HepG2 (cell line): Measurements from ENCODE around the gene FILIP1. TPM values are rescaled to one million over a fixed set of nuclear protein-coding genes. Genes with fewer than 3 reads are reported as not detected.

Source experiments
- ATAC-seq: fragments of 200-7000 bp; cut with Tn5 transposase; 3 replicates; pipeline ENCODE4 v1.9.1; 2020; ENCODE audit warnings: mild to moderate bottlenecking, moderate library complexity
- BruUV-seq: library from RNA; stranded (reverse); fragments of 400-500 nt; replicated peaks from 2 replicates; lab custom pipeline; 2021; lab: Mats Ljungman, UMichigan
- CTCF ChIA-PET: fragments of 300-600 bp; formaldehyde crosslinking; extraction: SDS; loops from one replicate; lab custom pipeline; 2021; ENCODE audit warnings: low total read pairs, inconsistent platforms, low intra/inter-chr PET ratio; lab: Yijun Ruan, JAX
- POLR2A ChIA-PET: fragments of 350-600 bp; sonication (Branson Sonifier 250); formaldehyde crosslinking; loops from one replicate; lab custom pipeline; 2020; ENCODE audit warnings: antibody characterized with exemption, inconsistent platforms; lab: Yijun Ruan, JAX
- DNase-seq: peaks from one replicate; pipeline ENCODE4 v3.0.0-alpha.2; 2015; ENCODE audit warnings: low spot score
- FAIRE-seq: peaks from 3 replicates; lab custom pipeline; 2011; peaks lifted over from hg19 to GRCh38; lab: Jason Lieb, UNC
- H2AFZ ChIP-seq: one replicate; pipeline ENCODE4 v1.6.1; 2011; ENCODE audit warnings: low read length, inconsistent platforms
- H3K27ac ChIP-seq: fragments of 300-600 bp; 3 replicates; pipeline ENCODE4 v1.8.0; 2011; ENCODE audit warnings: mixed run types, mild to moderate bottlenecking, mixed read lengths, low read length, inconsistent platforms; ENCODE audit not compliant: insufficient read depth; ENCODE audit errors: extremely low read length
- H3K27me3 ChIP-seq, 2 experiments: fragments of 200-600 bp in 1 of 2; 2 replicates in 1 of 2; 3 replicates in 1 of 2; pipeline versions ENCODE4 v1.6.0 to v1.8.0; 2011; ENCODE audit warnings: low read length in 2 of 2, mild to moderate bottlenecking in 2 of 2, moderate library complexity in 2 of 2, inconsistent platforms in 1 of 2; ENCODE audit not compliant: insufficient read depth in 2 of 2, control insufficient read depth in 1 of 2
- H3K36me3 ChIP-seq, 2 experiments: fragments of 200-600 bp in 1 of 2; replicated peaks in 1 of 2; 2 replicates in 1 of 2; 3 replicates in 1 of 2; pipeline versions ENCODE4 v1.5.1 to v1.8.0; 2011; ENCODE audit warnings: low read length in 2 of 2, inconsistent platforms in 1 of 2; ENCODE audit not compliant: insufficient read depth in 2 of 2, control insufficient read depth in 1 of 2
- H3K4me1 ChIP-seq: 2 replicates; pipeline ENCODE4 v1.5.1; 2012; ENCODE audit warnings: low read length, inconsistent platforms; ENCODE audit not compliant: insufficient read depth
- H3K4me2 ChIP-seq: 2 replicates; pipeline ENCODE4 v1.6.0; 2011; ENCODE audit warnings: low read depth, low read length, inconsistent platforms
- H3K4me3 ChIP-seq, 3 experiments: fragments of 200-600 bp in 1 of 3; sonication (generic), shearing (Covaris generic) in 1 of 3; replicated peaks in 1 of 3; 2 replicates each; pipeline ENCODE4 v1.5.1; 2011 to 2016; ENCODE audit warnings: low read length in 3 of 3, inconsistent platforms in 2 of 3, low read depth in 2 of 3, mild to moderate bottlenecking in 2 of 3, control low read depth in 1 of 3, mixed read lengths in 1 of 3; ENCODE audit not compliant: insufficient read depth in 1 of 3
- H3K79me2 ChIP-seq: one replicate; pipeline ENCODE4 v1.6.1; 2011; ENCODE audit warnings: low read length, inconsistent platforms; ENCODE audit not compliant: insufficient read depth
- H3K9ac ChIP-seq: 2 replicates; pipeline ENCODE4 v1.6.0; 2011; ENCODE audit warnings: mild to moderate bottlenecking, low read depth, low read length, inconsistent platforms; ENCODE audit not compliant: insufficient read depth
- H3K9me3 ChIP-seq: 2 replicates; pipeline ENCODE4 v1.5.1; 2012; ENCODE audit warnings: mild to moderate bottlenecking, low read length
- H4K20me1 ChIP-seq: 2 replicates; pipeline ENCODE4 v1.6.0; 2011; ENCODE audit warnings: inconsistent platforms, mild to moderate bottlenecking, low read length, moderate library complexity; ENCODE audit not compliant: insufficient read depth
- BORCS8-MEF2B ChIP-seq: sonication (generic); formaldehyde crosslinking; IDR thresholded peaks from 2 replicates; pipeline ENCODE4 v1.8.0; 2022; ENCODE audit warnings: mild to moderate bottlenecking, missing genetic modification reagents
- E2F5 ChIP-seq: sonication (generic); formaldehyde crosslinking; conservative IDR thresholded peaks from 2 replicates; pipeline ENCODE4 v1.4.0; 2020; ENCODE audit warnings: missing genetic modification reagents
- FOXC1 ChIP-seq: sonication (generic); formaldehyde crosslinking; IDR thresholded peaks from 2 replicates; pipeline ENCODE4 v1.8.0; 2022; ENCODE audit warnings: mild to moderate bottlenecking, missing genetic modification reagents, borderline replicate concordance
- GRHL1 ChIP-seq: sonication (generic); formaldehyde crosslinking; conservative IDR thresholded peaks from 2 replicates; pipeline ENCODE4 v1.8.0; 2022; ENCODE audit warnings: missing genetic modification reagents
- HMG20B ChIP-seq: conservative IDR thresholded peaks from 2 replicates; pipeline ENCODE4 v1.6.1; 2016; ENCODE audit warnings: missing genetic modification reagents, missing compliant biosample characterization
- KDM1A ChIP-seq: IDR thresholded peaks from 2 replicates; pipeline ENCODE4 v1.6.1; 2016; ENCODE audit warnings: missing compliant biosample characterization
- POLR2AphosphoS2 ChIP-seq: IDR thresholded peaks from 2 replicates; pipeline ENCODE4 v1.6.1; 2011; ENCODE audit warnings: low read depth, low read length, improper control_type of control experiment
- RFX3 ChIP-seq: IDR thresholded peaks from 2 replicates; pipeline ENCODE4 v1.6.1; 2016; ENCODE audit warnings: missing biosample characterization, missing genetic modification reagents
- RFXAP ChIP-seq: sonication (generic); formaldehyde crosslinking; IDR thresholded peaks from 2 replicates; pipeline ENCODE4 v1.4.0; 2020; ENCODE audit warnings: missing genetic modification reagents, borderline replicate concordance
- SYNCRIP ChIP-seq: fragments of 200-400 bp; formaldehyde crosslinking; IDR thresholded peaks from 2 replicates; pipeline ENCODE4 v1.6.1; 2018; ENCODE audit warnings: mild to moderate bottlenecking, low read depth, low read length; ENCODE audit not compliant: insufficient read depth
- ZNF260 ChIP-seq: sonication (generic); formaldehyde crosslinking; IDR thresholded peaks from 2 replicates; pipeline ENCODE4 v1.4.0; 2020; ENCODE audit warnings: missing genetic modification reagents, low read depth, mild to moderate bottlenecking, borderline replicate concordance
- ZNF275 ChIP-seq: sonication (generic); formaldehyde crosslinking; IDR thresholded peaks from 2 replicates; pipeline ENCODE4 v1.8.0; 2022; ENCODE audit warnings: missing genetic modification reagents, mild to moderate bottlenecking, inconsistent platforms, borderline replicate concordance
- ZNF430 ChIP-seq: sonication (generic); formaldehyde crosslinking; IDR thresholded peaks from 2 replicates; pipeline ENCODE4 v1.9.0; 2021; ENCODE audit warnings: mild to moderate bottlenecking, missing genetic modification reagents
- ZNF460 ChIP-seq: sonication (generic); formaldehyde crosslinking; IDR thresholded peaks from 2 replicates; pipeline ENCODE4 v1.5.1; 2020; ENCODE audit warnings: missing genetic modification reagents, mild to moderate bottlenecking, borderline replicate concordance
- ZNF567 ChIP-seq: sonication (generic); formaldehyde crosslinking; IDR thresholded peaks from 2 replicates; pipeline ENCODE4 v1.8.1; 2023; ENCODE audit warnings: mild to moderate bottlenecking, missing genetic modification reagents, borderline replicate concordance
- ZNF776 ChIP-seq: sonication (generic); formaldehyde crosslinking; IDR thresholded peaks from 2 replicates; pipeline ENCODE4 v1.4.0; 2020; ENCODE audit warnings: mild to moderate bottlenecking, missing genetic modification reagents
- WGBS: methylation state at CpG from one replicate; pipeline ENCODE4 v1.1.6; 2017; ENCODE audit warnings: low lambda C conversion rate; 5-methylcytosine and 5-hydroxymethylcytosine counted together
- in situ Hi-C: cut with HindIII; loops from 2 replicates; pipeline ENCODE4 v1.10.0; 2017; ENCODE audit warnings: low pct_unique_long_range_greater_than_20kb; ENCODE audit not compliant: extremely low pct_ligation_motif_present
- intact Hi-C: fragments of 100-400 bp; cut with micrococcal nuclease; formaldehyde crosslinking; loops from one replicate; pipeline ENCODE4 v1.10.0; 2022; ENCODE audit not compliant: unreplicated experiment
- polyA plus RNA-seq, 8 experiments: library from polyadenylated mRNA; depleted of rRNA in 3 of 8; stranded (reverse) in 7 of 8; unstranded in 1 of 8; fragments of >200 nt; fragmentation: Illumina TruSeq in 4 of 8; extraction: Trizol in 4 of 8; gene quantifications; 2 replicates each; pipeline versions ENCODE4 v1.2.1 to v1.2.3, GENCODE V29; 2011 to 2016; ENCODE audit warnings: low read depth in 4 of 8, missing spikeins in 1 of 8, mixed read lengths in 1 of 8; ENCODE audit not compliant: insufficient read depth in 1 of 8
- total RNA-seq, 5 experiments: library from RNA; depleted of rRNA; stranded (reverse); fragments of >200 nt; fragmentation: Illumina TruSeq; extraction: Trizol; gene quantifications; 2 replicates each; pipeline ENCODE4 v1.2.3, GENCODE V29; 2016; ENCODE audit warnings: low read depth in 1 of 5

FILIP1 gene
- total and polyA plus RNA-seq, 2 of the 13 experiments (the other 11 are each of a cell fraction or from before 2014, with no cell fraction given), result not detected

GRCh38 chr6:75481394-75481793, 12.2 kb downstream of the FILIP1 start:
- in situ Hi-C loops, result no loop called here
- FAIRE-seq, result no peak

GRCh38 chr6:75480425-75480824, 13.2 kb downstream of the FILIP1 start:
- H2AFZ ChIP-seq, result no peak overlapping the region
- no peak overlapping the region for H3K4me2 ChIP-seq
- in situ Hi-C loops (no loop called here), intact Hi-C loops (no loop called here)
- no peak for FAIRE-seq
- DNase-seq, result no peak
- ChIA-PET CTCF (no interaction called here), POLR2A (no interaction called here)
- no peaks in the 10 kb centered on the region for H3K36me3 ChIP-seq
- 0% methylated on average over 1 of the region's 1 CpG for WGBS
- no peaks in the 10 kb centered on the region for H4K20me1 ChIP-seq
- no peaks in the 10 kb centered on the region for H3K27me3 ChIP-seq
- ATAC-seq, result no peak
- no peaks in the 10 kb centered on the region for H3K79me2 ChIP-seq
- no peak overlapping the region for H3K27ac ChIP-seq
- no TSS peak for BruUV-seq
- H3K4me3 ChIP-seq, result no peak overlapping the region
- no peaks in the 10 kb centered on the region for H3K9me3 ChIP-seq
- H3K9ac ChIP-seq, result no peak overlapping the region
- no peaks in the 10 kb centered on the region for H3K4me1 ChIP-seq
- TF ChIP-seq ZNF776 (CRISPR knock-in tag), result no peak
- TF ChIP-seq BORCS8-MEF2B (CRISPR knock-in tag), result no peak
- TF ChIP-seq ZNF275 (CRISPR knock-in tag), result no peak
- no peak for TF ChIP-seq GRHL1 (CRISPR knock-in tag)
- TF ChIP-seq HMG20B, result no peak
- TF ChIP-seq E2F5 (CRISPR knock-in tag), result no peak
- no peak for TF ChIP-seq POLR2AphosphoS2
- TF ChIP-seq SYNCRIP, result no peak
- TF ChIP-seq FOXC1 (CRISPR knock-in tag), result no peak
- TF ChIP-seq KDM1A (CRISPR knock-in tag), result no peak
- TF ChIP-seq ZNF430 (CRISPR knock-in tag), result no peak
- TF ChIP-seq ZNF260, result no peak
- no peak for TF ChIP-seq RFX3 (CRISPR knock-in tag)

More at GRCh38 chr6:75481394-75481793, 12.2 kb downstream of the FILIP1 start:
- ATAC-seq (no peak), DNase-seq (no peak)
- H3K27ac ChIP-seq, result no peak overlapping the region
- H3K9ac ChIP-seq, result no peak overlapping the region
- CTCF ChIA-PET, result no interaction called here
- BruUV-seq, result no TSS peak
- no peaks in the 10 kb centered on the region for H3K4me1 ChIP-seq
- POLR2A ChIA-PET, result no interaction called here
- H3K4me3 ChIP-seq, result no peak overlapping the region
- H2AFZ ChIP-seq, result no peak overlapping the region
- 0% methylated on average over 1 of the region's 1 CpG for WGBS
- intact Hi-C loops, result no loop called here
- H3K79me2 ChIP-seq, result no peaks in the 10 kb centered on the region
- H3K36me3 ChIP-seq, result no peaks in the 10 kb centered on the region
- H3K27me3 ChIP-seq, result no peaks in the 10 kb centered on the region
- TF ChIP-seq ZNF460 (CRISPR knock-in tag), result no peak
- TF ChIP-seq RFXAP (CRISPR knock-in tag), result no peak
- TF ChIP-seq ZNF567, result no peak
- H4K20me1 ChIP-seq, result no peaks in the 10 kb centered on the region
- H3K9me3 ChIP-seq, result no peaks in the 10 kb centered on the region
- H3K4me2 ChIP-seq, result no peak overlapping the region
